HEK293T (cell line): Measurements from ENCODE around the gene SLC43A3.

Experiments used
- CTCF ChIA-PET: fragments of 350-600 bp; formaldehyde crosslinking; extraction: SDS; loops from one replicate; lab custom pipeline; 2021; ENCODE audit warnings: antibody characterized with exemption, inconsistent platforms; lab: Yijun Ruan, JAX
- POLR2A ChIA-PET: fragments of 350-600 bp; formaldehyde crosslinking; extraction: SDS; loops from one replicate; lab custom pipeline; 2020; ENCODE audit warnings: antibody characterized with exemption, inconsistent platforms; lab: Yijun Ruan, JAX
- DNase-seq: peaks from one replicate; pipeline ENCODE4 v3.0.0; 2012; ENCODE audit warnings: mixed read lengths; ENCODE audit errors: extremely low spot score
- ARNT ChIP-seq: fragments of 450-650 bp; IDR thresholded peaks from 2 replicates; pipeline ENCODE4 v1.6.1; 2017; ENCODE audit warnings: mild to moderate bottlenecking
- BHLHE40 ChIP-seq: fragments of 450-650 bp; IDR thresholded peaks from 2 replicates; pipeline ENCODE4 v1.6.1; 2016; ENCODE audit warnings: mild to moderate bottlenecking, moderate library complexity, borderline replicate concordance
- CTBP1 ChIP-seq: fragments of 450-650 bp; IDR thresholded peaks from 2 replicates; pipeline ENCODE4 v1.6.1; 2016; ENCODE audit warnings: borderline replicate concordance
- ELF4 ChIP-seq: fragments of 450-650 bp; IDR thresholded peaks from 2 replicates; pipeline ENCODE4 v1.6.1; 2017; ENCODE audit warnings: antibody characterized with exemption
- FOXA1 ChIP-seq: fragments of 450-650 bp; IDR thresholded peaks from 2 replicates; pipeline ENCODE4 v1.6.1; 2016; ENCODE audit warnings: mild to moderate bottlenecking
- FOXK2 ChIP-seq: fragments of 450-650 bp; IDR thresholded peaks from 2 replicates; pipeline ENCODE4 v1.6.1; 2016; ENCODE audit warnings: mild to moderate bottlenecking
- FOXM1 ChIP-seq: fragments of 450-650 bp; IDR thresholded peaks from 2 replicates; pipeline ENCODE4 v1.6.1; 2017; ENCODE audit warnings: mild to moderate bottlenecking, borderline replicate concordance
- HDGF ChIP-seq: fragments of 450-650 bp; IDR thresholded peaks from 2 replicates; pipeline ENCODE4 v1.6.1; 2017; ENCODE audit warnings: antibody characterized with exemption, borderline replicate concordance
- L3MBTL2 ChIP-seq: fragments of 450-650 bp; conservative IDR thresholded peaks from 2 replicates; pipeline ENCODE4 v1.6.1; 2016; ENCODE audit warnings: mild to moderate bottlenecking
- LEF1 ChIP-seq: fragments of 450-650 bp; IDR thresholded peaks from 2 replicates; pipeline ENCODE4 v1.6.1; 2017; ENCODE audit warnings: mild to moderate bottlenecking, borderline replicate concordance
- NFRKB ChIP-seq: fragments of 450-650 bp; IDR thresholded peaks from 2 replicates; pipeline ENCODE4 v1.6.1; 2016; ENCODE audit warnings: mild to moderate bottlenecking, moderate library complexity
- PKNOX1 ChIP-seq: fragments of 450-650 bp; IDR thresholded peaks from 2 replicates; pipeline ENCODE4 v1.6.1; 2016
- SP1 ChIP-seq: fragments of 450-650 bp; IDR thresholded peaks from 2 replicates; pipeline ENCODE4 v1.6.1; 2017
- SUZ12 ChIP-seq: fragments of 450-650 bp; IDR thresholded peaks from 2 replicates; pipeline ENCODE4 v1.6.1; 2016; ENCODE audit warnings: mild to moderate bottlenecking
- TARDBP ChIP-seq: fragments of 450-650 bp; IDR thresholded peaks from 2 replicates; pipeline ENCODE4 v1.6.1; 2016
- ZNF384 ChIP-seq: fragments of 450-650 bp; IDR thresholded peaks from 2 replicates; pipeline ENCODE4 v1.6.1; 2016

Gene SLC43A3

GRCh38 chr11:57376095-57377090, 50.5 kb downstream of the SLC43A3 start:
- POLR2A ChIA-PET, result no interaction called here
- TF ChIP-seq FOXA1 (no peak), FOXK2 (no peak), PKNOX1 (no peak), ELF4 (no peak), SUZ12 (no peak), HDGF (no peak), ZNF384 (no peak), ARNT (no peak), TARDBP (no peak), LEF1 (no peak), FOXM1 (no peak), CTBP1 (no peak)
- DNase-seq, result no peak
- CTCF ChIA-PET, result no interaction called here

GRCh38 chr11:57375490-57375889, 51.4 kb downstream of the SLC43A3 start:
- ChIA-PET CTCF (no interaction called here), POLR2A (no interaction called here)
- no peak for DNase-seq
- TF ChIP-seq L3MBTL2, result no peak
- TF ChIP-seq NFRKB, result no peak
- no peak for TF ChIP-seq CTBP1
- no peak for TF ChIP-seq FOXA1
- TF ChIP-seq SP1, result no peak
- no peak for TF ChIP-seq BHLHE40
- TF ChIP-seq ZNF384, result no peak
- TF ChIP-seq LEF1, result no peak
- TF ChIP-seq FOXK2, result no peak
- no peak for TF ChIP-seq PKNOX1
- TF ChIP-seq TARDBP, result no peak
- TF ChIP-seq HDGF, result no peak

- ChIA-PET CTCF (no interaction called here), POLR2A (no interaction called here)
- TF ChIP-seq HDGF (no peak), ZNF384 (no peak), ELF4 (no peak), FOXK2 (no peak), FOXA1 (no peak), CTBP1 (no peak), L3MBTL2 (no peak), PKNOX1 (no peak), SP1 (no peak), SUZ12 (no peak), BHLHE40 (no peak), FOXM1 (no peak)
- no peak for DNase-seq
These were observed 52.0 kb downstream of the SLC43A3 start for GRCh38 chr11:57374966-57375365.

GRCh38 chr11:57373146-57373545, 53.8 kb downstream of the SLC43A3 start:
- CTCF ChIA-PET, result no interaction called here
- DNase-seq, result no peak
- TF ChIP-seq NFRKB, result no peak
- no peak for TF ChIP-seq SUZ12
- no peak for TF ChIP-seq FOXK2
- no peak for TF ChIP-seq LEF1
- TF ChIP-seq FOXA1, result no peak
- TF ChIP-seq SP1, result no peak
- no peak for TF ChIP-seq L3MBTL2
- TF ChIP-seq BHLHE40, result no peak
- TF ChIP-seq HDGF, result no peak
- no peak for TF ChIP-seq ELF4
- TF ChIP-seq CTBP1, result no peak
- POLR2A ChIA-PET, result no interaction called here

GRCh38 chr11:57370941-57371340, 56.0 kb downstream of the SLC43A3 start:
- TF ChIP-seq FOXM1 (no peak), ELF4 (no peak), L3MBTL2 (no peak), PKNOX1 (no peak), FOXK2 (no peak), ZNF384 (no peak), LEF1 (no peak), CTBP1 (no peak), FOXA1 (no peak), TARDBP (no peak), HDGF (no peak), BHLHE40 (no peak), SUZ12 (no peak), ARNT (no peak), SP1 (no peak), NFRKB (no peak)
- ChIA-PET CTCF (interaction anchor here (0.6 kb wide), 1 partner anchor 617 kb away, joined by 4 read pairs; no protein-coding TSS in a partner anchor), POLR2A (no interaction called here)
- no peak for DNase-seq
